GM19452 (cell line): Measurements from ENCODE around the gene C11orf52.
"Not testable (repeated sequence)": the region's sequence is repeated elsewhere in the genome, so short reads cannot be mapped to it uniquely, and the experiment has no call there.

Experiments used
- ATAC-seq: cut with Tn5 transposase; IDR thresholded peaks from one replicate; pipeline ENCODE4 v1.9.1; 2021; ENCODE audit not compliant: unreplicated experiment

The C11orf52 gene

DNA sequence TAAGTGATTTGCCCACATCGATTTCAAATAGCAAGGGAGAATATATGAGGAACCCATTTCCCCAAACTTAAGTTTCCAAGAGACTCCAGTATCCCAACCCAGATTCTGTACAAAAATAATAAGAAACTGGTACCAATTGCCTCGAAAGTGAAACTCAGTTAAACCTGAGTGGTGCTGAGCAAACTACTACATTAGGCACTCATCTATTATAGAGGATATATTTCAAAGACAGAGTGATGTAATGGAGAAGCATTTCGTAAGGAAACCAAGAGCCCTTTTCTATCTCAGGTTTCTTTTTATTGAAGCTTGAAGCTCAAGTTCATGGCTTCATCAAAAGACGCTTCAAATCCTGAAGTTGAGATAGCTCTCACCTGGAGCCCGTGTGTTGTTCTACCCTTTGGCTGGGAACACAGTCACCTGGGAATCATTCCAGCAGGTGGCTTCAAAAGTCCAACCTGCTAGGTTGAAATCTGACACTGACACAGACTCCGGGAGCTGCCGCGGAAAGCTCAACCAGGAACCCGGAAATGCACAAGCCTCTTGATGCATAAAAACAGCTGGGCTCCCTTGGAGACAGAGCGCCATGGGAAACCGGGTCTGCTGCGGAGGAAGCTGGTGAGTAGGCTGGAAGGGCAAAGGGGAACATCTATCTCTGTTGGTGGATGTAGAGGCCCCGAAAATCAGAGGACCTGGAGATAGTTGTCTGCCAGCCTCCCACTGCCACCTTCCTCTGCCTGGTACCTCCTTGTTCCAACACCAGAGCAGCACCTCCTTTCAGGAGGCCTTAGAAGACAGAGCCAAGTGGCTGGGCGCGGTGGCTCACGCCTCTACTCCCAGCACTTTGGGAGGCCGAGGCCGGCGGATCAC, at the start of gene C11orf52:
TSS of gene C11orf52 (plus strand) at position 524 of the 867 bp plus-strand sequence. CDS start at position 584, 60 bp downstream.
- no peak for ATAC-seq

DNA sequence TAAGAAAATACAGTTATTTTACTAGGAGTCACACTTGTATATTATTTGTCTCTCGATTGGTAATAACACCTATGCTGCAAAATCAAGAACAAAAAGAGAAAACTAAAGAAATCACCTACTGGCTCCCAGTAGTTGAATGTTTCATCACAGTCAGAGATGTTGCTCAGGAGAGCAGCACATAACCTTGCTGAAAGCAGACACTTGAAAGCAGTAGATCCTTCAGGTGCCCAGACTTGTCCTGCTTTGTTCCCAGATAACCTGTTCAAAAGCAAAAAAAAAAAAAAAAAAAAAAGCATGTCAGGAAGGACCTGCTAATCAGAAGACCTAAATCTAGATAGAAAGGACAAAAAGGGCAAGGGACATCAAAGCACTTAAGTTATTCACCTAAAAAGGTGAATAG, 48.6 kb upstream of the C11orf52 start:
- no peak for ATAC-seq

GRCh38 chr11:111870522-111870885, 48.2 kb upstream of the C11orf52 start:
- peak; percentile 6 for ATAC-seq

DNA sequence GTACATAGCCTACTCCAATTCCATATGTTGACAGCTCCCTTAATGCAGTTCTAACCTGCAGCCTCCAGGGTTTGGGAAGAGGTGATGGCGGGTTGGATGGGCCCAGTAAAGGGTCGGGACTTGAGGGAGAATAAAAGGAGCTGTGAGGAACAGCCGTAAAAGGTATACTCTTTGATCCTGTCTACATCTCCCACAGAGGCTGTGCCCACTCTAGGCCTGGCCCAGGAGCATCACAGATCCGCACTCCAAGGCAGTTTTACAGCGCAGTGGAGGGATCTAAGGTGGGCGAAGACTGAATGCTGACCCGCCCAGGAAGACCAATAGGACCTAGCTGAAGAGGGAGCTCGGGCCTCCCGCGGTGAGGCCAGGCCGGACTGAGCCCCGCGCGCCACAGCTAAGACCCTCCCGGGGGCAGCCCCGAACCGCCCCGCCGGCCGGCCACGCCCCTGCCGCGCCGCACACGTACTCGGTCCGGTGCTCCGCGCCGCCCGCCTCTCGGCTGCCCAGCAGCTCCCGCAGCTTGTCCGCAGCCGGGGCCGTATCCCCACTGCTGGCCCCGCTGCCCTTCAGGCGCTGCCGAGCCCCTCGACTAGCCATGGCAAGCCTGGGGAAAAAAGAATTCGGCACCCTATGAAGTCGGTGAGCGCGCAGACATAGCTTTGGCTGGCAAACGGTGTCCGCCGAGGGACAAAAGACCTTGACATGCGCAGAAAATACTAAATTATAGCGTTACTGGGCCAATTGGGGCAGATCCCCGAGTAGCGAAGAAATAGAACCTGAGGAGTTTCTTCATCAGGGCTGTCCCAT, 47.6 kb upstream of the C11orf52 start, which contains the start of gene ALG9:
TSS of gene ALG9 (minus strand) at position 696 of the 807 bp plus-strand sequence. CDS start at position 597, 99 bp downstream.
- ATAC-seq: peak; percentile 90

- no peak for ATAC-seq
These were observed 47.0 kb upstream of the C11orf52 start for GRCh38 chr11:111871693-111872161.

GRCh38 chr11:111878385-111878848, 40.3 kb upstream of the C11orf52 start:
- ATAC-seq: peak; percentile 17

- peak; percentile 90 for ATAC-seq
These were observed 39.7 kb upstream of the C11orf52 start, which contains the start of the genes CFAP68 and FDXACB1 for GRCh38 chr11:111878849-111879636. Gene CFAP68, plus strand, starts transcription at chr11:111879541. Its CDS starts 20 bp downstream, at chr11:111879561. Gene FDXACB1, minus strand, starts transcription at chr11:111879165. Its CDS starts 33 bp downstream, at chr11:111879132.

- no peak for ATAC-seq
These were observed 39.1 kb upstream of the C11orf52 start for GRCh38 chr11:111879637-111879960.

- no peak for ATAC-seq
These were observed 36.5 kb upstream of the C11orf52 start for GRCh38 chr11:111882202-111882601.

GRCh38 chr11:111885053-111885452, 33.7 kb upstream of the C11orf52 start:
- not testable (repeated sequence) for ATAC-seq

DNA sequence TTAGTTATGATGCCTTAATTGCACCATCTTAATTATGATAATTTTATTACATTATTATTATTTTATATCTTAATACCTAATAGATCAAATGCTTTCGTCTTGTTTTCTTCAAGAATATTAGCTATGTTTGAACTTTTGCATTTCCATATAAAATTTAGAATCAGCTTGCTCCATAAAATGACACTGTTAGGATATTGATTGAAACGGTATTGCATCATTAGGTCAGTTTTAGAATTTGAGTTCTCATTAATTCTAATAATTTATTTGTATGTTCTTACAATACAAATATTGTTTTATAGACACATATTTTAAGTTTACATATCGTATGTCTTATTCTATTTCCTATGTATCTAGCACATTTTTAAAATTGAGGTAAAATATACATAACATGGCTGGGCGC, 32.7 kb upstream of the C11orf52 start:
- ATAC-seq: no peak

- no peak for ATAC-seq
These were observed 31.9 kb upstream of the C11orf52 start for GRCh38 chr11:111886844-111887243.

DNA sequence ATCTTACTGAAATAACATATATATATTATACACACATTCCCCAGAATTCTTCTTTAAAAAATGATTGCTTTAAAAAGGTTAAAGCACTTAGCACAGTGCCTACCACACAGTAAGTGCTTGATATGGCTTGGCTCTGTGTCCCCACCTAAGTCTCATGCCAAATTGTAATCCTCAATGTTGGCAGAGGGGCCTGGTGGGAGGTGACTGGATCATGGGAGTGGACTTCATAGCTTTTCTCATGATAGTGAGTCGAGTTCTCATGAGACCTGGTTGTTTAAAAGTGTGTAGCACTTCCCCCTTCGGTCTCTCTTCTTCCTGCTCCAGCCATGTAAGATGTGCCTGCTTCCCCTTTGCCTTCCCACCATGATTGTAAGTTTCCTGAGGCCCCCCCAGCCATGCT, 13.3 kb upstream of the C11orf52 start:
- ATAC-seq: no peak

GRCh38 chr11:111906680-111907079, 12.0 kb upstream of the C11orf52 start:
- no peak for ATAC-seq

- no peak for ATAC-seq
These were observed 9.9 kb upstream of the C11orf52 start for GRCh38 chr11:111908639-111909305.

DNA sequence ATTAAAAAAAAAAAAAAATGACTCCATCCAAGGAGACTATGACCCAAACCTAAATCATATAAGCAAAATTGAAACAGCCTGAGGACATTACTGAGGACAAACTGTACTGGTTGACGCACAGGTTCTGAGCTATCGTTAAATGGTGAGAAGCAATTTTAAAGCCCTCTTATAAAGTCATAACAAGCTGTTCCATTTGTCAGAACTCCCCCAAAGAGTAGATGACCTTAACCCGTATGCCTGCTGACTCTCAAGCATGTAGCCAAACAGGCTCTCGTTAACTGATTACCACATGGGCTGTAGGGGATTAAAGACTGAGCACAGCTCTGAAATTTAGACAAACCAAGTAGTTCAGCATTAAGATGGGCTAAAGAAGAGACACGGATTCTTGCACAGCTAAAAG, 9.3 kb upstream of the C11orf52 start:
- ATAC-seq: no peak

DNA sequence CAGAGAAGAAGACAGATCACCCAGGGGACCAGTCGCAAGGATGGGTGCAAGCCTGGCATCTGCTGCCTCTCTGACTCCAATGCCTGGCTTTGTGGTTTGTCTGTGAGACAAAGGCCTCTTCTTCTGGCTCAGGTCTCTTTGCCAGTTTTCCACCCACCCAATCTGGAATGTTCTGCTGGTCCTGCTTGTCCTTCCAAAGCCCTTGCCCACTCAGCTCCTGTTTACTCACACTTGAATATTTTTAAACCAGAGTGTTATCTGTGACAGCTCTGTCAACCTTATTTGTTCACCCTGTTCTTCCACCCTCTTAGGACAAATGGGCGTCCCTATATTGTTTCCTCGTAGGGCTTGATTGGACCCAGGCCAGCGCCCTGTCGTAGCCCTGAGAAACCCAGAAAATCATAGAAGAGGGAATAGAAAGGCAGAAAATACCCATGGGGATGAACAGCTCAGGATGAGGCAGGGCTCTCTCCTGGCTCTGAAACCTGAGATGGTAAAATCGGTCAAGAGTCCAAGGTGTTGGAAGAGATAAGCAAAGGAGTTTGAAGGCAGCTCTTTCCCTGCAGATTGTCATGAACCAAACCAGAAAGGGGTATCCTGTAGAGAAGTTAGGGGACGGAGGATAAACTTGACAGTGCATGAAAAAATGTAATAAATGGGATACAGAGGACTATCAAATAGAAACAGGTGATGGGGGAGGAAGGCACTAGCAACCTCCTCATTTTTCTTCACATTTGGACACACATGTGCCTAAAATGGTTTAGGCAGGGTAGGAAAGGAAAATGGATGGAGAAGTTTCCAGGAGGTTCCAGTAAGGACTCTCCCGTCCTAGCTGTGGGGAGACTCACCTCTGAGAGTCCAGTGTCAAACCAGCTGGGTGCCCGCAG, 7.8 kb upstream of the C11orf52 start:
- no peak for ATAC-seq

GRCh38 chr11:111911563-111912401, 6.9 kb upstream of the C11orf52 start, which contains the start of gene CRYAB:
Gene CRYAB, minus strand, starts transcription at chr11:111911770. Its CDS starts 46 bp downstream, at chr11:111911724.
- ATAC-seq: no peak
